ENCODE results near the gene UBXN10. TPM values are rescaled to one million over a fixed set of nuclear protein-coding genes. Genes with fewer than 3 reads are reported as not detected.

The UBXN10 gene
- polyA plus RNA-seq, 3 donors = 0.16 to 0.82 (median 0.30) TPM

GRCh38 chr1:20198296-20198695 lies 12.4 kb downstream of the UBXN10 start:
- H3K4me3 Mint-ChIP-seq = no peak overlapping the region

GRCh38 chr1:20198918-20199317 lies 13.0 kb downstream of the UBXN10 start:
- intact Hi-C loops (cut with micrococcal nuclease) = loop anchor here in 1 of 2 donors (5.0 kb wide), 1 partner anchor 97 kb away; no protein-coding TSS in a partner anchor
- no peak overlapping the region for H3K4me2 ChIP-seq (replicated peaks; ENCODE audit: extremely low read depth, low read length, poor library complexity, severe bottlenecking)

More at GRCh38 chr1:20198296-20198695, 12.4 kb downstream of the UBXN10 start:
- H3K9ac ChIP-seq (ENCODE audit: insufficient read depth, low read length, poor library complexity, severe bottlenecking) = no peak overlapping the region
- H3K4me2 ChIP-seq (replicated peaks; ENCODE audit: extremely low read depth, low read length, poor library complexity, severe bottlenecking) = no peak overlapping the region
- peaks cover 23 to 34% (median 34%) of the 10 kb centered on the region in 3 donors for H3K27me3 Mint-ChIP-seq (ENCODE audit: low read depth in 3 of 3)
- intact Hi-C loops (cut with micrococcal nuclease) = loop anchor here in 1 of 2 donors (5.0 kb wide), 1 partner anchor 96 kb away; no protein-coding TSS in a partner anchor
- DNase-seq = no peak
- H3K36me3 ChIP-seq (replicated peaks in 1 of 2; ENCODE audit: control insufficient read depth in 1 of 2, insufficient read depth in 2 of 2, low read length in 2 of 2) = no peaks in the 10 kb centered on the region
- no peaks in the 10 kb centered on the region for H3K9me3 ChIP-seq (replicated peaks in 1 of 2; ENCODE audit: control insufficient read depth in 1 of 2, insufficient read depth in 1 of 2, low read length in 2 of 2)
- H4K20me1 ChIP-seq (ENCODE audit: insufficient read depth, low read length) = no peaks in the 10 kb centered on the region
- no peak for TF ChIP-seq CTCF (IDR thresholded peaks at IDR 0.05)
- no peaks in the 10 kb centered on the region for H3K27me3 ChIP-seq (ENCODE audit: control insufficient read depth in 2 of 2, insufficient read depth in 2 of 2, low read length in 2 of 2)
- H3K36me3 Mint-ChIP-seq = no peaks in the 10 kb centered on the region
- peaks cover 3% of the 10 kb centered on the region for H3K4me1 Mint-ChIP-seq
- H3K9me3 Mint-ChIP-seq = peaks cover 0 to 2% (median 0%) of the 10 kb centered on the region in 7 donors
- no peak overlapping the region for H3K4me3 ChIP-seq (replicated peaks in 1 of 3; ENCODE audit: low read depth in 2 of 3, low read length in 3 of 3)
- H3K79me2 ChIP-seq (ENCODE audit: insufficient read depth, low read length) = no peaks in the 10 kb centered on the region
- H3K4me1 ChIP-seq (ENCODE audit: control insufficient read depth in 1 of 2, insufficient read depth in 2 of 2, low read length in 2 of 2) = no peaks in the 10 kb centered on the region
- no peak overlapping the region for H2AFZ ChIP-seq (ENCODE audit: insufficient read depth, low read depth, low read length, poor library complexity, severe bottlenecking)
- H3K27ac Mint-ChIP-seq = no peak overlapping the region
- H3K27ac ChIP-seq (ENCODE audit: low read depth in 1 of 2, low read length in 2 of 2) = no peak overlapping the region
- WGBS (ENCODE audit: insufficient coverage) = no CpG with 5 or more reads among the region's 1 CpG

More at GRCh38 chr1:20198918-20199317, 13.0 kb downstream of the UBXN10 start:
- Histone ChIP-seq H3K27me3 (ENCODE audit: control insufficient read depth in 2 of 2, insufficient read depth in 2 of 2, low read length in 2 of 2) (no peaks in the 10 kb centered on the region), H3K36me3 (replicated peaks in 1 of 2; ENCODE audit: control insufficient read depth in 1 of 2, insufficient read depth in 2 of 2, low read length in 2 of 2) (no peaks in the 10 kb centered on the region), H4K20me1 (ENCODE audit: insufficient read depth, low read length) (no peaks in the 10 kb centered on the region), H3K27ac (ENCODE audit: low read depth in 1 of 2, low read length in 2 of 2) (no peak overlapping the region), H3K9me3 (replicated peaks in 1 of 2; ENCODE audit: control insufficient read depth in 1 of 2, insufficient read depth in 1 of 2, low read length in 2 of 2) (no peaks in the 10 kb centered on the region), H2AFZ (ENCODE audit: insufficient read depth, low read depth, low read length, poor library complexity, severe bottlenecking) (no peak overlapping the region), H3K79me2 (ENCODE audit: insufficient read depth, low read length) (no peaks in the 10 kb centered on the region), H3K4me1 (ENCODE audit: control insufficient read depth in 1 of 2, insufficient read depth in 2 of 2, low read length in 2 of 2) (no peaks in the 10 kb centered on the region), H3K9ac (ENCODE audit: insufficient read depth, low read length, poor library complexity, severe bottlenecking) (no peak overlapping the region), H3K4me3 (replicated peaks in 1 of 3; ENCODE audit: low read depth in 2 of 3, low read length in 3 of 3) (no peak overlapping the region)
- Mint-ChIP-seq H3K27ac (no peak overlapping the region), H3K36me3 (no peaks in the 10 kb centered on the region), H3K4me1 (peaks cover 3% of the 10 kb centered on the region), H3K27me3 (ENCODE audit: low read depth in 3 of 3) (peaks cover 19 to 37% (median 34%) of the 10 kb centered on the region in 3 donors), H3K9me3 (peaks cover 0 to 2% (median 0%) of the 10 kb centered on the region in 7 donors), H3K4me3 (no peak overlapping the region)
- no peak for TF ChIP-seq CTCF (IDR thresholded peaks at IDR 0.05)
- WGBS (ENCODE audit: insufficient coverage) = 33% methylated on average over 3 of the region's 7 CpGs
- no peak for DNase-seq

Measured in CD14-positive monocyte (primary cell).